ENCODE data around the gene PCDHA6. TPM values are rescaled to one million over a fixed set of nuclear protein-coding genes. Genes with fewer than 3 reads are reported as not detected.

PCDHA6 gene
- total and polyA plus RNA-seq, 2 of the 4 experiments (the other 2 are of a cell fraction): 0.03 TPM; not detected in 1

GRCh38 chr5:140877262-140877581 lies 49.5 kb downstream of the PCDHA6 start:
- Histone ChIP-seq H2AK9ac (replicated peaks; ENCODE audit: low read depth, low read length, poor library complexity) (no peak overlapping the region), H3K9me3 (ENCODE audit: control insufficient read depth, insufficient read depth, low read length) (peaks cover 18% of the 10 kb centered on the region), H4K5ac (ENCODE audit: low read depth, low read length) (no peak overlapping the region), H2BK120ac (ENCODE audit: low read depth, low read length) (no peak overlapping the region), H3K9me1 (ENCODE audit: insufficient read depth, low read length) (no peaks in the 10 kb centered on the region), H3K79me1 (ENCODE audit: low read depth in 1 of 2, low read length in 2 of 2) (no peaks in the 10 kb centered on the region), H3K27ac (ENCODE audit: insufficient read depth, low read length) (no peak overlapping the region), H2AFZ (replicated peaks; ENCODE audit: low read length, poor library complexity) (no peak overlapping the region), H3K27me3 (ENCODE audit: control insufficient read depth, insufficient read depth, low read length) (no peaks in the 10 kb centered on the region), H4K91ac (ENCODE audit: insufficient read depth, low read depth, low read length) (no peak overlapping the region), H3K4me1 (ENCODE audit: control insufficient read depth, insufficient read depth, low read length) (no peaks in the 10 kb centered on the region), H4K8ac (ENCODE audit: low read depth in 2 of 2, low read length in 2 of 2) (no peak overlapping the region), H3K9ac (ENCODE audit: low read depth, low read length) (no peak overlapping the region), H3K36me3 (ENCODE audit: control insufficient read depth, insufficient read depth, low read length) (no peaks in the 10 kb centered on the region), H3K56ac (ENCODE audit: extremely low read depth, insufficient read depth, low read length) (no peak overlapping the region), H2AK5ac (ENCODE audit: low read depth, low read length) (no peak overlapping the region), H3K4me3 (ENCODE audit: insufficient read depth, low read depth, low read length) (no peak overlapping the region), H3K4me2 (ENCODE audit: low read depth, low read length) (no peak overlapping the region), H3K23ac (ENCODE audit: low read depth, low read length) (no peak overlapping the region), H3K14ac (replicated peaks; ENCODE audit: low read depth, low read length) (no peak overlapping the region), H4K20me1 (ENCODE audit: insufficient read depth, low read length) (no peaks in the 10 kb centered on the region), H2BK15ac (ENCODE audit: low read depth, low read length) (no peak overlapping the region), H2BK5ac (ENCODE audit: low read depth, low read length, poor library complexity, severe bottlenecking) (no peak overlapping the region), H3K18ac (ENCODE audit: low read depth, low read length) (no peak overlapping the region), H3K4ac (ENCODE audit: low read depth, low read length) (no peak overlapping the region), H2BK20ac (ENCODE audit: low read depth, low read length) (no peak overlapping the region)
- intact Hi-C loops (cut with micrococcal nuclease): no loop called here
- BruUV-seq (replicated peaks): no TSS peak
- in situ Hi-C loops (cut with MboI; ENCODE audit: low sequenced_read_pairs): no loop called here
- TF ChIP-seq CEBPB (IDR thresholded peaks at IDR 0.05; ENCODE audit: low read depth, low read length) (no peak), CTCF (conservative IDR thresholded peaks at IDR 0.05; ENCODE audit: low read depth, low read length) (no peak), CHD1 (IDR thresholded peaks at IDR 0.05; ENCODE audit: low read depth, low read length) (no peak), RCOR1 (IDR thresholded peaks at IDR 0.05; ENCODE audit: insufficient replicate concordance, low read length) (no peak), RFX5 (IDR thresholded peaks at IDR 0.05; ENCODE audit: low read depth, low read length) (no peak), RAD21 (IDR thresholded peaks at IDR 0.05; ENCODE audit: low read length) (no peak), MXI1 (IDR thresholded peaks at IDR 0.05; ENCODE audit: borderline replicate concordance, low read depth, low read length) (no peak), SMC3 (IDR thresholded peaks at IDR 0.05; ENCODE audit: low read depth, low read length) (no peak), MAFK (IDR thresholded peaks at IDR 0.05; ENCODE audit: low read depth, low read length) (no peak), BHLHE40 (IDR thresholded peaks at IDR 0.05; ENCODE audit: low read depth, low read length) (no peak), ELK1 (IDR thresholded peaks at IDR 0.05; ENCODE audit: borderline replicate concordance, low read depth, low read length) (no peak), NFE2L2 (IDR thresholded peaks at IDR 0.05; ENCODE audit: low read depth, low read length) (no peak), FOS (IDR thresholded peaks at IDR 0.05; ENCODE audit: low read depth, low read length) (no peak), MAZ (IDR thresholded peaks at IDR 0.05; ENCODE audit: borderline replicate concordance, low read depth, low read length) (no peak)
- dilution Hi-C loops (cut with HindIII; ENCODE audit: low sequenced_read_pairs, unreplicated experiment): no loop called here
- WGBS, 2 experiments (ENCODE audit: extremely low coverage in 2 of 2, insufficient read length in 1 of 2): 50% methylated on average over 14 of the region's 37 CpGs; no CpG with 5 or more reads in 1 of the 2 experiments
- ATAC-seq (ENCODE audit: low read depth) (no peak), DNase-seq (no peak)
- ChIA-PET POLR2A (ENCODE audit: unreplicated experiment) (no interaction called here), CTCF (no interaction called here)
